K562 (cell line): ENCODE results near the gene LRRK2. TPM values are rescaled to one million over a fixed set of nuclear protein-coding genes. Genes with fewer than 3 reads are reported as not detected.
A peak's percentile ranks its signal among the peaks of the same experiment; 100 is the strongest.

ENCODE experiments used
- ATAC-seq: fragments of 200-7000 bp; cut with Tn5 transposase; 3 replicates; pipeline ENCODE4 v1.9.1; 2020; ENCODE audit warnings: moderate library complexity
- BruUV-seq: library from RNA; stranded (reverse); fragments of 400-500 nt; replicated peaks from 2 replicates; lab custom pipeline; 2021; lab: Mats Ljungman, UMichigan
- CTCF ChIA-PET: fragments of 300-600 bp; formaldehyde crosslinking; extraction: SDS; loops from one replicate; lab custom pipeline; 2021; ENCODE audit warnings: low intra/inter-chr PET ratio; lab: Yijun Ruan, JAX
- POLR2A ChIA-PET: fragments of 300-600, 350-650 bp; sonication (Branson Sonifier 250); formaldehyde crosslinking; extraction: SDS; loops from one replicate; lab custom pipeline; 2021; ENCODE audit warnings: antibody characterized with exemption, inconsistent platforms; lab: Yijun Ruan, JAX
- DNase-seq, 4 experiments: peaks; one replicate each; pipeline versions ENCODE4 v3.0.0 to v3.0.0-alpha.2; 2011 to 2018; ENCODE audit warnings: low spot score in 3 of 4, mixed read lengths in 3 of 4; ENCODE audit errors: extremely low read depth in 1 of 4
- FAIRE-seq: peaks from 2 replicates; lab custom pipeline; 2011; peaks lifted over from hg19 to GRCh38; lab: Jason Lieb, UNC
- H2AFZ ChIP-seq: 2 replicates; pipeline ENCODE4 v1.6.0; 2011; ENCODE audit warnings: low read depth, low read length, control low read depth, inconsistent platforms
- H3K27ac ChIP-seq: fragments of 200-600 bp; 3 replicates; pipeline ENCODE4 v1.8.0; 2011; ENCODE audit warnings: low read depth, mild to moderate bottlenecking, control low read depth, inconsistent platforms, low read length, moderate library complexity, mixed read lengths; ENCODE audit errors: extremely low read depth
- H3K27me3 ChIP-seq, 2 experiments: fragments of 300-600 bp in 1 of 2; 2 replicates in 1 of 2; 3 replicates in 1 of 2; pipeline versions ENCODE4 v1.6.0 to v1.8.0; 2011; ENCODE audit warnings: inconsistent platforms in 2 of 2, low read length in 2 of 2, mild to moderate bottlenecking in 1 of 2, mixed read lengths in 1 of 2, moderate library complexity in 1 of 2; ENCODE audit not compliant: control insufficient read depth in 2 of 2, insufficient read depth in 2 of 2
- H3K36me3 ChIP-seq: fragments of 300-600 bp; 3 replicates; pipeline ENCODE4 v1.8.0; 2011; ENCODE audit warnings: mild to moderate bottlenecking, low read length, inconsistent platforms; ENCODE audit not compliant: control insufficient read depth, insufficient read depth
- H3K4me1 ChIP-seq, 2 experiments: fragments of 200-600 bp in 1 of 2; replicated peaks in 1 of 2; 2 replicates in 1 of 2; 3 replicates in 1 of 2; pipeline versions ENCODE4 v1.5.1 to v1.8.0; 2011; ENCODE audit warnings: inconsistent platforms in 2 of 2, low read length in 2 of 2, mild to moderate bottlenecking in 1 of 2, mixed read lengths in 1 of 2, moderate library complexity in 1 of 2; ENCODE audit not compliant: control insufficient read depth in 2 of 2, insufficient read depth in 2 of 2
- H3K4me2 ChIP-seq: 2 replicates; pipeline ENCODE4 v1.6.1; 2011; ENCODE audit warnings: low read length, control low read depth, inconsistent platforms, mixed read lengths; ENCODE audit not compliant: insufficient read depth
- H3K4me3 ChIP-seq: fragments of 200-600 bp; sonication (generic), shearing (Covaris generic); 2 replicates; pipeline ENCODE4 v1.5.1; 2016; ENCODE audit warnings: control low read depth, inconsistent platforms
- H3K79me2 ChIP-seq: fragments of 200-600 bp; 3 replicates; pipeline ENCODE4 v1.8.0; 2011; ENCODE audit warnings: low read length, inconsistent platforms; ENCODE audit not compliant: control insufficient read depth, insufficient read depth
- H3K9ac ChIP-seq, 2 experiments: 2 replicates each; pipeline versions ENCODE4 v1.6.0 to v1.6.1; 2011; ENCODE audit warnings: low read depth in 2 of 2, low read length in 2 of 2, control low read depth in 1 of 2, inconsistent platforms in 1 of 2, mild to moderate bottlenecking in 1 of 2, mixed read lengths in 1 of 2; ENCODE audit not compliant: insufficient read depth in 1 of 2
- H3K9me1 ChIP-seq: one replicate; pipeline ENCODE4 v1.6.0; 2011; ENCODE audit warnings: inconsistent platforms, mild to moderate bottlenecking, low read length, moderate library complexity; ENCODE audit not compliant: control insufficient read depth, insufficient read depth
- H3K9me3 ChIP-seq: replicated peaks from 2 replicates; pipeline ENCODE4 v1.5.1; 2011; ENCODE audit warnings: low read depth, low read length, inconsistent platforms; ENCODE audit not compliant: control insufficient read depth, insufficient read depth
- H4K20me1 ChIP-seq: replicated peaks from 2 replicates; pipeline ENCODE4 v1.6.1; 2011; ENCODE audit warnings: low read length, inconsistent platforms, mixed read lengths; ENCODE audit not compliant: control insufficient read depth, insufficient read depth
- CBX3 ChIP-seq, 2 experiments: IDR thresholded peaks; 1 replicate in 1 of 2; 2 replicates in 1 of 2; pipeline ENCODE4 v1.6.1; 2012; ENCODE audit warnings: inconsistent platforms in 2 of 2, low read length in 2 of 2, borderline replicate concordance in 1 of 2, control low read depth in 1 of 2
- KAT7 ChIP-seq: sonication (generic); formaldehyde crosslinking; IDR thresholded peaks from 2 replicates; pipeline ENCODE4 v1.8.0; 2022; ENCODE audit warnings: missing genetic modification reagents, mild to moderate bottlenecking, borderline replicate concordance
- RAD21 ChIP-seq, 2 experiments: fragments of 250-450 bp in 1 of 2; fragments of 450-650 bp in 1 of 2; sonication (Bioruptor Pico) in 1 of 2; formaldehyde crosslinking in 1 of 2; IDR thresholded peaks in 1 of 2; conservative IDR thresholded peaks in 1 of 2; 2 replicates each; pipeline versions ENCODE4 v1.4.0 to v1.8.0; 2020 to 2022; ENCODE audit warnings: mild to moderate bottlenecking in 2 of 2, moderate library complexity in 1 of 2
- RBM17 ChIP-seq: fragments of 200-400 bp; formaldehyde crosslinking; IDR thresholded peaks from 2 replicates; pipeline ENCODE4 v1.6.1; 2017; ENCODE audit warnings: low read depth, mild to moderate bottlenecking, low read length, borderline replicate concordance
- RBM25 ChIP-seq: fragments of 200-400 bp; formaldehyde crosslinking; IDR thresholded peaks from 2 replicates; pipeline ENCODE4 v1.6.1; 2018; ENCODE audit warnings: low read length, low read depth, moderate library complexity; ENCODE audit not compliant: severe bottlenecking
- RBM39 ChIP-seq: fragments of 200-400 bp; formaldehyde crosslinking; optimal IDR thresholded peaks from 2 replicates; pipeline ENCODE3; 2018; ENCODE audit warnings: low read depth, low read length
- RFX1 ChIP-seq: fragments of 450-650 bp; IDR thresholded peaks from 2 replicates; pipeline ENCODE4 v1.6.1; 2016; ENCODE audit warnings: mild to moderate bottlenecking, moderate library complexity
- TOE1 ChIP-seq, 2 experiments: fragments of 450-650 bp in 1 of 2; sonication (generic) in 1 of 2; formaldehyde crosslinking in 1 of 2; IDR thresholded peaks; 2 replicates each; pipeline versions ENCODE4 v1.7.1 to v1.8.0; 2016 to 2022; ENCODE audit warnings: borderline replicate concordance in 2 of 2, mild to moderate bottlenecking in 2 of 2, antibody characterized with exemption in 1 of 2, inconsistent platforms in 1 of 2, low read depth in 1 of 2, missing genetic modification reagents in 1 of 2, moderate library complexity in 1 of 2
- ZBTB1 ChIP-seq: sonication (generic); formaldehyde crosslinking; IDR thresholded peaks from 2 replicates; pipeline ENCODE4 v1.8.1; 2023; ENCODE audit warnings: missing genetic modification reagents, low read depth, mild to moderate bottlenecking, borderline replicate concordance
- ZBTB8A ChIP-seq: fragments of 450-650 bp; IDR thresholded peaks from 2 replicates; pipeline ENCODE4 v1.6.1; 2018; ENCODE audit warnings: mild to moderate bottlenecking, moderate library complexity; ENCODE audit not compliant: partially characterized antibody
- ZNF354B ChIP-seq: fragments of 250-450 bp; sonication (Bioruptor Pico); IDR thresholded peaks from 2 replicates; pipeline ENCODE4 v1.4.0; 2020
- WGBS: fragments of 100-300 bp; shearing (Covaris generic); methylation state at CpG from one replicate; pipeline ENCODE4 v1.1.6; 2016; ENCODE audit warnings: low coverage, mixed read lengths; ENCODE audit not compliant: insufficient coverage; ENCODE audit errors: missing lambda C conversion rate; 5-methylcytosine and 5-hydroxymethylcytosine counted together
- in situ Hi-C: fragments of 300-500 bp; cut with MboI; formaldehyde crosslinking; loops from 4 replicates; pipeline ENCODE4 v1.15.0; 2018; ENCODE audit warnings: inconsistent platforms, mixed read lengths
- intact Hi-C: fragments of 100-400 bp; cut with micrococcal nuclease; formaldehyde crosslinking; loops from 2 replicates; pipeline ENCODE4 v1.14.2; 2022
- polyA plus RNA-seq, 8 experiments: library from polyadenylated mRNA; depleted of rRNA in 4 of 8; stranded (reverse) in 5 of 8; unstranded in 3 of 8; fragments of >200 nt; fragmentation: Nextera tagmentation in 2 of 8; fragmentation: Illumina TruSeq in 1 of 8; extraction: Ambion mirVana in 2 of 8; extraction: Trizol in 1 of 8; gene quantifications; 2 replicates each; pipeline versions ENCODE4 v1.2.1 to v1.2.3, GENCODE V29; 2011 to 2014; ENCODE audit warnings: inconsistent platforms in 1 of 8, missing spikeins in 1 of 8
- total RNA-seq, 7 experiments: library from RNA; depleted of rRNA in 6 of 7; stranded (reverse); fragments of >200 nt in 6 of 7; fragmentation: Illumina TruSeq in 2 of 7; extraction: Trizol in 2 of 7; gene quantifications; 2 replicates each; pipeline versions ENCODE4 v1.2.1 to v1.2.3, GENCODE V29; 2011 to 2021; ENCODE audit warnings: low replicate concordance in 1 of 7
- TF ChIP-seq, protein P1 (sequence below): fragments of 450-650 bp; formaldehyde crosslinking; IDR thresholded peaks from 2 replicates; pipeline ENCODE4 v1.4.0; 2020; ENCODE audit warnings: mild to moderate bottlenecking
- TF ChIP-seq, protein P2 (sequence below): sonication (generic); formaldehyde crosslinking; IDR thresholded peaks from 2 replicates; pipeline ENCODE4 v1.8.1; 2023; ENCODE audit warnings: mild to moderate bottlenecking, missing genetic modification reagents
- TF ChIP-seq, protein P3 (sequence below), 2 experiments: IDR thresholded peaks; 2 replicates each; pipeline ENCODE4 v1.6.1; 2011; ENCODE audit warnings: borderline replicate concordance in 1 of 2, control low read depth in 1 of 2, low read depth in 1 of 2, low read length in 1 of 2, mild to moderate bottlenecking in 1 of 2, mixed read lengths in 1 of 2, moderate library complexity in 1 of 2; ENCODE audit not compliant: insufficient read depth in 1 of 2, insufficient read length in 1 of 2, poor library complexity in 1 of 2, severe bottlenecking in 1 of 2; ENCODE audit errors: extremely low read depth in 1 of 2

LRRK2 gene
- total and polyA plus RNA-seq, 9 of the 15 experiments (the other 6 are each of a cell fraction or from before 2014, with no cell fraction given) = 0.03 to 0.89 (median 0.31) TPM

DNA sequence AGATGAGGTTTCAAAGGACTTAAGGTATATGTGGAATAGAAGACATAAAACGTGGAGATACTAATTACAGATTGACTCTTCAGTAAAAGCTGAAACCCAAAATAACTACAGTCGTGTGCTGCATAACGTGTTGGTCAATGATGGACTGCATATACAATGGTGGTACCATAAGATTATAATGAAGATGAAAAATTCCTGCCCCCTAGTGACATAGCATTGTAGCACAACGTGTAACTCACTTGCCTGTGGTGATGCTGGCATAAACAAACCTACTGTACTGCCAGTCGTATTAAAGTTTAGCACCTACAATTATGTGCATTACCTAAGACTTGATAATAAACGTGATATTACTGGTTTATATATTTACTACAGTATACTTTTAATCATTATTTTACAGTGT, 150.3 kb downstream of the LRRK2 start (continued):
- TF ChIP-seq RAD21 (CRISPR knock-in tag; conservative IDR thresholded peaks at IDR 0.05 in 1 of 2, IDR thresholded peaks at IDR 0.05 in 1 of 2) (peak in 1 of 2 experiments; percentile 10; a peak in 1 of 4 replicates), TOE1 (IDR thresholded peaks at IDR 0.05; ENCODE audit: borderline replicate concordance) (no peak), TOE1 (CRISPR knock-in tag; IDR thresholded peaks at IDR 0.05; ENCODE audit: borderline replicate concordance, low read depth) (no peak), RBM25 (no peak), ZBTB1 (CRISPR knock-in tag) (no peak), KAT7 (CRISPR knock-in tag) (no peak), ZBTB8A (no peak), ZNF354B (no peak)
- TF ChIP-seq, protein P1, sequence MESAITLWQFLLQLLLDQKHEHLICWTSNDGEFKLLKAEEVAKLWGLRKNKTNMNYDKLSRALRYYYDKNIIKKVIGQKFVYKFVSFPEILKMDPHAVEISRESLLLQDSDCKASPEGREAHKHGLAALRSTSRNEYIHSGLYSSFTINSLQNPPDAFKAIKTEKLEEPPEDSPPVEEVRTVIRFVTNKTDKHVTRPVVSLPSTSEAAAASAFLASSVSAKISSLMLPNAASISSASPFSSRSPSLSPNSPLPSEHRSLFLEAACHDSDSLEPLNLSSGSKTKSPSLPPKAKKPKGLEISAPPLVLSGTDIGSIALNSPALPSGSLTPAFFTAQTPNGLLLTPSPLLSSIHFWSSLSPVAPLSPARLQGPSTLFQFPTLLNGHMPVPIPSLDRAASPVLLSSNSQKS (CRISPR knock-in tag) = no peak
- TF ChIP-seq, all 486 proteins: peak for 2

DNA sequence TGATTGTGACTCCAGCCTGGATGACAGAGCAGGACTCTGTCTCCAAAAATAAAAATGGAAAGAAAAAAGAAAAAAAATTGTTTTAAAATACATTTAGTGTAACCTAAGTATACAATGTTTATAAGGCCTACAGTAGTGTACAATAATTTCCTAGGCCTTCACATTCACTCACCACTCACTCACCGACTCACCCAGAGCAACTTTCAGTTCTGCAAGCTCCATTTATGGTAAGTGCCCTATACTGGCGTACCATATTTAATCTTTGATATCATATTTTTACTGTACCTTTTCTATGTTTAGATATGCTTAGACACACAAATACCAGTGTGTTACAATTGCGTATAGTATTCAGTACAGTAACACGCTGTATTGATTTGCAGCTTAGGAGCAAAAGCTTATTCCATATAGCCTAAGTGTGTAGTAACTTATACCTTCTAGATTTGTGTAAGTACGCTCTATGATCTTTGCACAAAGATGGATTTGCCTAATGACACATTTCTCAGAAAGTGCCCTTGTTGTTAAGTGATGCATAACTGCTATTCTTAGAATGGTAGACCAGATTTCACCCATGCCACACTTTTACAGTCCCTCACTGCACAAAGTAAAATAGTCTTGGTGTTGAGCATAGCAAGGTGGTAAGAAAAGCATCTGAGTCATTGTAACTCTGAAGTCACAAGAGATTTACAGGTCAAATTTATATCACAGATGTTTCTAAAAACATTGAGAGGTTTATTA, 151.9 kb downstream of the LRRK2 start:
- H2AFZ ChIP-seq = no peak overlapping the region
- POLR2A ChIA-PET = interaction anchor here (0.5 kb wide), 1 partner anchor 227 kb away, joined by 4 read pairs; no protein-coding TSS in a partner anchor
- H3K4me3 ChIP-seq = no peak overlapping the region
- 14% methylated on average over 5 of the region's 5 CpGs for WGBS
- H3K4me1 ChIP-seq = no peaks in the 10 kb centered on the region
- in situ Hi-C loops = no loop called here
- no TSS peak for BruUV-seq
- no peaks in the 10 kb centered on the region for H3K36me3 ChIP-seq
- FAIRE-seq = no peak
- no peak overlapping the region for H3K9ac ChIP-seq
- no peaks in the 10 kb centered on the region for H3K79me2 ChIP-seq
- 0 out of 2 replicates have a peak, but pooled peaks cover 2% of the 10 kb centered on the region for H3K9me3 ChIP-seq
- no peak overlapping the region for H3K4me2 ChIP-seq
- H3K27me3 ChIP-seq = no peaks in the 10 kb centered on the region
- intact Hi-C loops = no loop called here
- H3K9me1 ChIP-seq = no peaks in the 10 kb centered on the region
- CTCF ChIA-PET = no interaction called here
- DNase-seq = no peak
- no peaks in the 10 kb centered on the region for H4K20me1 ChIP-seq
- no peak for ATAC-seq
- H3K27ac ChIP-seq = no peak overlapping the region
- TF ChIP-seq RFX1 (no peak), KAT7 (CRISPR knock-in tag) (no peak), RBM39 (no peak), CBX3 (IDR thresholded peaks at IDR 0.05; ENCODE audit: borderline replicate concordance in 1 of 2, low read length in 2 of 2) (no peak), RBM17 (no peak)
- TF ChIP-seq, protein P2, sequence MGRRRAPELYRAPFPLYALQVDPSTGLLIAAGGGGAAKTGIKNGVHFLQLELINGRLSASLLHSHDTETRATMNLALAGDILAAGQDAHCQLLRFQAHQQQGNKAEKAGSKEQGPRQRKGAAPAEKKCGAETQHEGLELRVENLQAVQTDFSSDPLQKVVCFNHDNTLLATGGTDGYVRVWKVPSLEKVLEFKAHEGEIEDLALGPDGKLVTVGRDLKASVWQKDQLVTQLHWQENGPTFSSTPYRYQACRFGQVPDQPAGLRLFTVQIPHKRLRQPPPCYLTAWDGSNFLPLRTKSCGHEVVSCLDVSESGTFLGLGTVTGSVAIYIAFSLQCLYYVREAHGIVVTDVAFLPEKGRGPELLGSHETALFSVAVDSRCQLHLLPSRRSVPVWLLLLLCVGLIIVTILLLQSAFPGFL (CRISPR knock-in tag) = no peak
- TF ChIP-seq, protein P3, sequence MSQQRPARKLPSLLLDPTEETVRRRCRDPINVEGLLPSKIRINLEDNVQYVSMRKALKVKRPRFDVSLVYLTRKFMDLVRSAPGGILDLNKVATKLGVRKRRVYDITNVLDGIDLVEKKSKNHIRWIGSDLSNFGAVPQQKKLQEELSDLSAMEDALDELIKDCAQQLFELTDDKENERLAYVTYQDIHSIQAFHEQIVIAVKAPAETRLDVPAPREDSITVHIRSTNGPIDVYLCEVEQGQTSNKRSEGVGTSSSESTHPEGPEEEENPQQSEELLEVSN (IDR thresholded peaks at IDR 0.05; ENCODE audit: borderline replicate concordance in 1 of 2, extremely low read depth in 1 of 2, insufficient read depth in 1 of 2, insufficient read length in 1 of 2, low read depth in 1 of 2, low read length in 1 of 2, poor library complexity in 1 of 2, severe bottlenecking in 1 of 2) = no peak
